Neutrophil (primary cell): ENCODE data around the gene SLC11A1.

Experiments used
- H3K27ac ChIP-seq: fragments of 200-600 bp; sonication (generic); 2 replicates; pipeline ENCODE4 v1.5.1; 2016; ENCODE audit warnings: mild to moderate bottlenecking, moderate library complexity
- H3K27me3 ChIP-seq: fragments of 200-600 bp; sonication (generic); 2 replicates; pipeline ENCODE4 v1.6.0; 2016; ENCODE audit warnings: mild to moderate bottlenecking
- H3K36me3 ChIP-seq: fragments of 200-600 bp; sonication (generic); 2 replicates; pipeline ENCODE4 v1.5.1; 2017
- H3K4me1 ChIP-seq, 2 experiments: fragments of 200-600 bp in 1 of 2; sonication (generic) in 1 of 2; 1 replicate in 1 of 2; 2 replicates in 1 of 2; pipeline versions ENCODE4 v1.5.1 to v1.6.1; 2013 to 2016; ENCODE audit warnings: low read depth in 1 of 2, low read length in 1 of 2, mild to moderate bottlenecking in 1 of 2, moderate library complexity in 1 of 2; ENCODE audit not compliant: control insufficient read depth in 1 of 2, insufficient read depth in 1 of 2
- H3K4me3 ChIP-seq, 2 experiments: fragments of 200-600 bp in 1 of 2; sonication (generic) in 1 of 2; 1 replicate in 1 of 2; 2 replicates in 1 of 2; pipeline ENCODE4 v1.5.1; 2013 to 2016; ENCODE audit warnings: low read depth in 1 of 2, low read length in 1 of 2, mild to moderate bottlenecking in 1 of 2, moderate library complexity in 1 of 2
- H3K9me3 ChIP-seq: fragments of 200-600 bp; sonication (generic); 2 replicates; pipeline ENCODE4 v1.5.1; 2016
- TF ChIP-seq, protein P1 (sequence below): fragments of 200-600 bp; sonication (generic); IDR thresholded peaks from 2 replicates; pipeline ENCODE4 v1.5.1; 2016; ENCODE audit warnings: antibody characterized with exemption

The SLC11A1 gene

GRCh38 chr2:218403810-218404209 is 21.7 kb downstream of the SLC11A1 start:
- Histone ChIP-seq H3K36me3 (peaks cover 46% of the 10 kb centered on the region), H3K9me3 (no peaks in the 10 kb centered on the region), H3K4me1 (peaks cover 72 to 75% of the 10 kb centered on the region in 2 experiments), H3K27ac (peak overlapping the region; percentile 99), H3K27me3 (no peaks in the 10 kb centered on the region), H3K4me3 (peak overlapping the region; percentile 12 to 32)
- TF ChIP-seq, protein P1, sequence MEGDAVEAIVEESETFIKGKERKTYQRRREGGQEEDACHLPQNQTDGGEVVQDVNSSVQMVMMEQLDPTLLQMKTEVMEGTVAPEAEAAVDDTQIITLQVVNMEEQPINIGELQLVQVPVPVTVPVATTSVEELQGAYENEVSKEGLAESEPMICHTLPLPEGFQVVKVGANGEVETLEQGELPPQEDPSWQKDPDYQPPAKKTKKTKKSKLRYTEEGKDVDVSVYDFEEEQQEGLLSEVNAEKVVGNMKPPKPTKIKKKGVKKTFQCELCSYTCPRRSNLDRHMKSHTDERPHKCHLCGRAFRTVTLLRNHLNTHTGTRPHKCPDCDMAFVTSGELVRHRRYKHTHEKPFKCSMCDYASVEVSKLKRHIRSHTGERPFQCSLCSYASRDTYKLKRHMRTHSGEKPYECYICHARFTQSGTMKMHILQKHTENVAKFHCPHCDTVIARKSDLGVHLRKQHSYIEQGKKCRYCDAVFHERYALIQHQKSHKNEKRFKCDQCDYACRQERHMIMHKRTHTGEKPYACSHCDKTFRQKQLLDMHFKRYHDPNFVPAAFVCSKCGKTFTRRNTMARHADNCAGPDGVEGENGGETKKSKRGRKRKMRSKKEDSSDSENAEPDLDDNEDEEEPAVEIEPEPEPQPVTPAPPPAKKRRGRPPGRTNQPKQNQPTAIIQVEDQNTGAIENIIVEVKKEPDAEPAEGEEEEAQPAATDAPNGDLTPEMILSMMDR: no peak

DNA sequence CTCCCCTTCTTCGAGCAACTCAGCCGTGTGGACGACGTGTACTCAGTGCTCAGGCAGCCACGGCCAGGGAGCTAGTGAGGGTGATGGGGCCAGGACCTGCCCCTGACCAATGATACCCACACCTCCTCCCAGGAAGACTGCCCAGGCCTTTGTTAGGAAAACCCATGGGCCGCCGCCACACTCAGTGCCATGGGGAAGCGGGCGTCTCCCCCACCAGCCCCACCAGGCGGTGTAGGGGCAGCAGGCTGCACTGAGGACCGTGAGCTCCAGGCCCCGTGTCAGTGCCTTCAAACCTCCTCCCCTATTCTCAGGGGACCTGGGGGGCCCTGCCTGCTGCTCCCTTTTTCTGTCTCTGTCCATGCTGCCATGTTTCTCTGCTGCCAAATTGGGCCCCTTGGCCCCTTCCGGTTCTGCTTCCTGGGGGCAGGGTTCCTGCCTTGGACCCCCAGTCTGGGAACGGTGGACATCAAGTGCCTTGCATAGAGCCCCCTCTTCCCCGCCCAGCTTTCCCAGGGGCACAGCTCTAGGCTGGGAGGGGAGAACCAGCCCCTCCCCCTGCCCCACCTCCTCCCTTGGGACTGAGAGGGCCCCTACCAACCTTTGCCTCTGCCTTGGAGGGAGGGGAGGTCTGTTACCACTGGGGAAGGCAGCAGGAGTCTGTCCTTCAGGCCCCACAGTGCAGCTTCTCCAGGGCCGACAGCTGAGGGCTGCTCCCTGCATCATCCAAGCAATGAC is 22.4 kb downstream of the SLC11A1 start:
- Histone ChIP-seq H3K9me3 (no peaks in the 10 kb centered on the region), H3K4me3 (peak overlapping the region; percentile 12 to 32), H3K36me3 (peaks cover 46% of the 10 kb centered on the region), H3K27me3 (no peaks in the 10 kb centered on the region), H3K27ac (peak overlapping the region; percentile 99), H3K4me1 (peaks cover 72 to 74% of the 10 kb centered on the region in 2 experiments)
- TF ChIP-seq, protein P1: no peak

GRCh38 chr2:218405086-218405745 is 23.1 kb downstream of the SLC11A1 start:
- Histone ChIP-seq H3K27ac (peak overlapping the region; percentile 99), H3K36me3 (peaks cover 46% of the 10 kb centered on the region), H3K9me3 (no peaks in the 10 kb centered on the region), H3K4me1 (peaks cover 72 to 74% of the 10 kb centered on the region in 2 experiments), H3K27me3 (no peaks in the 10 kb centered on the region), H3K4me3 (peak overlapping the region; percentile 60 to 78)
- TF ChIP-seq, protein P1: no peak

- Histone ChIP-seq H3K36me3 (peaks cover 46% of the 10 kb centered on the region), H3K9me3 (no peaks in the 10 kb centered on the region), H3K27ac (peak overlapping the region; percentile 99), H3K27me3 (no peaks in the 10 kb centered on the region), H3K4me1 (peaks cover 72 to 74% of the 10 kb centered on the region in 2 experiments), H3K4me3 (peak overlapping the region; percentile 60 to 78)
- TF ChIP-seq, protein P1: no peak
Observed at GRCh38 chr2:218405746-218406208, 23.7 kb downstream of the SLC11A1 start.

DNA sequence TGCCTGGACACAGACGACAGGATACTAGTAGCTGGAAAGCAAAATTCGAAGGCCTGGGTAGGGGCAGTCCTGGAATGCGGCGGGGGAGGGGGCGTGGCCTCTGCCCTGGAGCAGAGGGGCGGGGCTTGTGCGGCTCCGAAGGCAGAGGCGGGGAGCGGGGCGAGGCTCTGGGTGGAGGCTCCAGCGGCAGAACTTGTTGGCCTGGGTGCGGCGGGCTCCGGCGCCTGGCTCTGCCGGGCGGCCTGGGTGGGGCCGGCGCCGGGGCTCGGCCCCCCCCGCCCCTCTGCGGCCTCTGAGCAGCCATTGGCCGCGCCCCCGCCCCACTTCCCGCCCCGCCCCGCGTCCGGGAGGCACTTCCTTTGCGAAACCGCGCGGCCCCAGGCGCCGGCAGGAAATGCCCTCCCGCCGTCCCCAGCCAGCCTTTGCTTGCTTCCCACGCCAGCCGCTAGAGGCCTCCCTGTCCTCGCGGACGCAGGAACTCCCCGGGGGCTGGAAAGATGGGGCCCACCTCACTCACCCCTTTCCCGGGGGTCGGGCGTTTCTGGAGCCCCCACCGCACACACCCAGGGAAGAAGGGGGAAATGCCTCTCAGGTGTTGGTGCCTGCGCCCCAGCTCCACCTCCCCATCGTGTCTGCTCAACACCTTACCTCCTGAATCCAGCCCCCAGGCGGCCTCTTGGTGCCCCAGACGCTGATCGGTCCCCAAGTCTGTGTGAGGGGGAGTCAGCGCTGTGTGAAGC is 24.3 kb downstream of the SLC11A1 start:
- H3K36me3 ChIP-seq: peaks cover 46% of the 10 kb centered on the region
- H3K4me1 ChIP-seq: peaks cover 68% of the 10 kb centered on the region in 2 experiments
- peak overlapping the region; percentile 60 to 78 for H3K4me3 ChIP-seq
- peak overlapping the region; percentile 99 for H3K27ac ChIP-seq
- TF ChIP-seq, protein P1: peak; percentile 95
- no peaks in the 10 kb centered on the region for H3K27me3 ChIP-seq
- no peaks in the 10 kb centered on the region for H3K9me3 ChIP-seq
